Activated T-helper 1 cell treated with anti-CD3 and anti-CD28 coated beads, Interleukin-12 subunit alpha, Interleukin-12 subunit beta, Interleukin-2, Interleukin-4 antibody, amounts not matched to agents 30 ng/mL and 10 ng/mL and 1 ng/mL, durations not matched to agents 14 hours and 24 hours and 36 hours (primary cell): ENCODE results near the gene TTLL11. TPM values are rescaled to one million over a fixed set of nuclear protein-coding genes. Genes with fewer than 3 reads are reported as not detected.

Experiments
- DNase-seq: peaks from one replicate; pipeline ENCODE4 v3.0.0; 2021; ENCODE audit warnings: low spot score
- H3K27ac Mint-ChIP-seq: one replicate; pipeline ENCODE4 v1.8.0; 2021; ENCODE audit warnings: mild to moderate bottlenecking, mixed read lengths
- H3K27me3 Mint-ChIP-seq: one replicate; pipeline ENCODE4 v1.8.0; 2022; ENCODE audit warnings: mild to moderate bottlenecking, moderate library complexity, mixed read lengths; ENCODE audit not compliant: insufficient read depth
- H3K36me3 Mint-ChIP-seq: one replicate; pipeline ENCODE4 v1.8.0; 2021; ENCODE audit warnings: low read depth, mixed read lengths
- H3K4me1 Mint-ChIP-seq: one replicate; pipeline ENCODE4 v1.8.0; 2021; ENCODE audit warnings: low read depth, mixed read lengths
- H3K4me3 Mint-ChIP-seq: one replicate; pipeline ENCODE4 v1.8.0; 2021; ENCODE audit warnings: mild to moderate bottlenecking, moderate library complexity, mixed read lengths
- H3K9me3 Mint-ChIP-seq: one replicate; pipeline ENCODE4 v1.8.0; 2021; ENCODE audit warnings: mixed read lengths
- intact Hi-C: fragments of 100-400 bp; cut with micrococcal nuclease; formaldehyde crosslinking; loops from one replicate; pipeline ENCODE4 v1.15.1; 2024
- total RNA-seq: library from RNA; stranded (reverse); gene quantifications from 2 replicates; pipeline ENCODE4 v1.2.3, GENCODE V29; 2022

TTLL11 gene
- total RNA-seq, 1 donor from 2014 or later = 3.0 TPM

- no peaks in the 10 kb centered on the region for H3K9me3 Mint-ChIP-seq
- no peaks in the 10 kb centered on the region for H3K4me1 Mint-ChIP-seq
- DNase-seq = no peak
- no peaks in the 10 kb centered on the region for H3K36me3 Mint-ChIP-seq
- no peak overlapping the region for H3K4me3 Mint-ChIP-seq
- intact Hi-C loops = no loop called here
- no peak overlapping the region for H3K27ac Mint-ChIP-seq
- no peaks in the 10 kb centered on the region for H3K27me3 Mint-ChIP-seq
These were observed 56.7 kb downstream of the TTLL11 start for GRCh38 chr9:122036408-122036807.

GRCh38 chr9:122033775-122034373 is 59.2 kb downstream of the TTLL11 start:
- intact Hi-C loops = no loop called here
- Mint-ChIP-seq H3K27me3 (no peaks in the 10 kb centered on the region), H3K36me3 (no peaks in the 10 kb centered on the region), H3K9me3 (no peaks in the 10 kb centered on the region), H3K4me1 (no peaks in the 10 kb centered on the region), H3K27ac (no peak overlapping the region), H3K4me3 (no peak overlapping the region)
- no peak for DNase-seq

DNA sequence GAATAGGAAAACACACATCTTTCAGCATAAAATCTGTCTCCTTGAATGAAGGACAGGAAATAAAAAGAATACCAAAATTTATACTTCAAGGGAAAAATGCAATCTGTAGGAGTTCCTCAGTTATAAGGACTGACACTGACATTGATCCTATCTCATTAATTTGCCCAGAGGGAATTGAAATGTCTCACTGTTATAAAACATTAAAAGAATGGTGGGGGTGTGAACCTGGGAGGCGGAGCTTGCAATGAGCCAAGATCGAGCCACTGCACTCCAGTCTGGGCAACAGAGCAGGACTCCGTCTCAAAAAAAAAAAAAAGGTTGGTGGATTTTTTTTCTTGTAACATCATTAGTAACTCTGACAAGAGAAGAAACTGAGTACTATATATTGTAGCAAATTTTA is 60.8 kb downstream of the TTLL11 start:
- Mint-ChIP-seq H3K27ac (no peak overlapping the region), H3K27me3 (no peaks in the 10 kb centered on the region), H3K4me1 (no peaks in the 10 kb centered on the region), H3K9me3 (no peaks in the 10 kb centered on the region), H3K36me3 (no peaks in the 10 kb centered on the region), H3K4me3 (no peak overlapping the region)
- intact Hi-C loops = no loop called here
- DNase-seq = no peak

DNA sequence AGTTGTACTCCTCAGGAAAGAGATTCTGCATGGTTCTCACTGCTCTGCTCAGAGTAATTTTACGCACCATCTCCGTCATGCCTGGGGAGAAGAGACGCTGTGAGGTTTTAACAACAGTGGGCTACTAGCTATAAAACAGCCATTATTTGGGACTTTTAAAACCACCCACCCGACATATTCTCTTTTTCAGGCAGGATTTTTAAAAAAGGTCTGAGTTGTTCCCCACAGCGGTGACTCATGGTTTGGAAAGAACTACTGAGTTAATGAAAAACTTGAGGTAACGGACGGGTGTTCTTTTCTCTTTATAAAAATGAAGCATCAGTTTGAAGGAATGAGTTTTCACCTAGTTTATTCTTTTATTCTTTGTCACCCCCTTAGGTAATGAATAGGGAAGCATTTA is 61.3 kb downstream of the TTLL11 start:
- no peaks in the 10 kb centered on the region for H3K27me3 Mint-ChIP-seq
- H3K27ac Mint-ChIP-seq = no peak overlapping the region
- H3K4me1 Mint-ChIP-seq = no peaks in the 10 kb centered on the region
- no peaks in the 10 kb centered on the region for H3K36me3 Mint-ChIP-seq
- DNase-seq = no peak
- no peaks in the 10 kb centered on the region for H3K9me3 Mint-ChIP-seq
- intact Hi-C loops = no loop called here
- H3K4me3 Mint-ChIP-seq = no peak overlapping the region

DNA sequence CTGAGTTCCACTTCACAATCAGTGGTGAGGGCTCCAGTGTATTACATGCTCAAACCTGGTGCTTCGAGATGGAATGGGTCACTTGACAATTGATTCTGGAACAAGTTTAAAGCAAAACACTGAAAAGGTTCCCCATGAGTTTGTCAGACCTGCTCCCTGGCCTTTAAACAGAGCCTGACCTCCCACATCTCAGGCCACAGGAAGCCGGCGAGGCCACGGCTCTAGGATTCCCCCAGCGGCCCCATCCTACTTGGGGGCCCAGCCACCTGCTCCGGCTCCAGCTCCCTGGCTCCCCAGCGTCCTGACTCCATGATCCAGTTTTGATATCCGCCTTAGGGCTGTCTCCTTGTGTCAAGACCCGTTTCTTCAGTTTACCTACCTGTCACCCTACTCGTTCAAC is 62.0 kb downstream of the TTLL11 start:
- Mint-ChIP-seq H3K9me3 (no peaks in the 10 kb centered on the region), H3K27me3 (no peaks in the 10 kb centered on the region), H3K27ac (no peak overlapping the region), H3K36me3 (no peaks in the 10 kb centered on the region), H3K4me1 (no peaks in the 10 kb centered on the region), H3K4me3 (no peak overlapping the region)
- intact Hi-C loops = no loop called here
- no peak for DNase-seq

GRCh38 chr9:122030357-122030756 is 62.8 kb downstream of the TTLL11 start:
- no peak for DNase-seq
- Mint-ChIP-seq H3K27ac (no peak overlapping the region), H3K9me3 (no peaks in the 10 kb centered on the region), H3K36me3 (no peaks in the 10 kb centered on the region), H3K4me3 (no peak overlapping the region), H3K27me3 (no peaks in the 10 kb centered on the region), H3K4me1 (no peaks in the 10 kb centered on the region)
- intact Hi-C loops = no loop called here

DNA sequence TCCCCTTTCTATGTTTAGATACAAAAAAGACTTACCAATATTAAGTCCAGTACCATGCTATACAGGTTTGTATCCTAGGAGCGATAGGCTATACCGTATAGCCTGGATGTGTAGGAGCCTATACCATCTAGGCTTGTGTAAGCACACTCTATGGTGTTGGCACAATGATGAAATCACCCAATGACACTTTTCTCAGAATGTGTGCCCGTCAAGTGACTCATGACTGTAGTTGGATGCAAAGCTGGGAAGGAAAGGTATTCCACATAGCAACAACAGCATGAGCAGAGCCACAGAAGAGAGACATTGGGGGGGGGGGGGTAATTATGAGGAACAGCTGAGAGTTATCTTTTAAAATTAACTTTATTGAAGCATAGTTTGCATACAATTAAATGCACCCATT is 63.2 kb downstream of the TTLL11 start:
- intact Hi-C loops = no loop called here
- Mint-ChIP-seq H3K27ac (no peak overlapping the region), H3K9me3 (no peaks in the 10 kb centered on the region), H3K4me1 (no peaks in the 10 kb centered on the region), H3K4me3 (no peak overlapping the region), H3K27me3 (no peaks in the 10 kb centered on the region), H3K36me3 (no peaks in the 10 kb centered on the region)
- DNase-seq = no peak

DNA sequence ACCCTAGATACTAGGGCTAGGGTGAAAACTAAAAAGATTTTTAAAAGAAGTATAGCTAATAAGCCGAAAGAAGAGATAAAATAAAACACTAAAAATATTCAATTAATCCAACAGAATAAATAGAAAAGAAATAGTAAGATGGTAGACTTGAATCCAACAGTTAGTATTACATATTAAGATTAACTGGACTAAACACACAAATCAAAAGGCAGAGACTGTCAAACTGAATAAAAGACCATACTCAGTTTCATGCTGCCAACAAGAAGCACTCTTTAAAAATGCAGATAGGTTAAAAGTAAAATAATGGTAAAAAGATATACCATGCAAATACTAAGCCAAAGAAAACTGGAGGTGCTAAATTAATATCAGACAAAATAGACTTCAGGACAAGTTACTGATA is 65.0 kb downstream of the TTLL11 start:
- Mint-ChIP-seq H3K4me1 (no peaks in the 10 kb centered on the region), H3K9me3 (no peaks in the 10 kb centered on the region), H3K27ac (no peak overlapping the region), H3K4me3 (no peak overlapping the region), H3K36me3 (no peaks in the 10 kb centered on the region), H3K27me3 (peaks cover 3% of the 10 kb centered on the region)
- no peak for DNase-seq
- intact Hi-C loops = no loop called here

DNA sequence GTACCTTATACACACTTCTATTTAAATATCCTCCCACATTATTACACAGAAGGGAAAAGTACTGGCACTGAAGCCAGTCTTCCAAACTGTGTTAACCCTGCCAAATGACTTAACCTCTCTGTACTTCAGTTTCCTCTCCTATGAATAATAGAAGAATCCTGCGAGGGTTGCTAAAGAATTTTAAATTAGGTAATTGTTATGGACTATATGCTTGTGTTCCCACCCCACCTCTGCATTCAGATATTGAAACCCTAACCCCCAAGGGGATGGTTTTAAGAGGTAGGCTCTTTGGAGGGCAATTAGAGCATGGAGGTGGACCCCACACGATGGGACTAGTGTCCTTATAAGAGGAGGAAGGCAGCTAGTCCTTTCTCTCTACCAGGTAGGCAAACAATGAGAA is 72.7 kb downstream of the TTLL11 start:
- intact Hi-C loops = no loop called here
- H3K4me3 Mint-ChIP-seq = no peak overlapping the region
- H3K27ac Mint-ChIP-seq = no peak overlapping the region
- DNase-seq = no peak
- H3K36me3 Mint-ChIP-seq = no peaks in the 10 kb centered on the region
- H3K4me1 Mint-ChIP-seq = no peaks in the 10 kb centered on the region
- H3K27me3 Mint-ChIP-seq = peaks cover 9% of the 10 kb centered on the region
- H3K9me3 Mint-ChIP-seq = no peaks in the 10 kb centered on the region

DNA sequence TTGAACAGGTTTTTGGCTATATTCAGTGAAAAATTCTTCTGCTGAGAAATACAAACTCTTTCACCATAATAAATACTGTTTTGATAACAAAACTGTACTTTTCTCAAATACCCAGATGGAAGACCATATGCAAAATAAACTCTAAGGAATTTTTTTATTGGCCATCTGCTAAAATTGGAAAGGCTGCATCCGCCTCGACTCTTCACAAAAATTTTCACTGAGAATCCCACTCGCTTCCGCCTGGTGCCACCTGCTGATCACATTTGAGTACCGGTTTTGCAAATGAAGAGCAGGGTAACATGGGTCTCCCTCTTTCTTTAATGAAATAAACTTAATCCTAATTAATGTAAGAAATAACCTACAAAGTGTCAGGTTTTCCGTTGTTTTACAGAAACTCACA is 76.4 kb downstream of the TTLL11 start:
- DNase-seq = no peak
- Mint-ChIP-seq H3K4me3 (no peak overlapping the region), H3K27ac (no peak overlapping the region), H3K36me3 (no peaks in the 10 kb centered on the region), H3K27me3 (peaks cover 7% of the 10 kb centered on the region), H3K4me1 (no peaks in the 10 kb centered on the region), H3K9me3 (no peaks in the 10 kb centered on the region)
- intact Hi-C loops = no loop called here

- Mint-ChIP-seq H3K9me3 (no peaks in the 10 kb centered on the region), H3K4me1 (no peaks in the 10 kb centered on the region), H3K27me3 (peaks cover 7% of the 10 kb centered on the region), H3K4me3 (no peak overlapping the region), H3K36me3 (no peaks in the 10 kb centered on the region), H3K27ac (no peak overlapping the region)
- intact Hi-C loops = no loop called here
- DNase-seq = no peak
These were observed 76.8 kb downstream of the TTLL11 start for GRCh38 chr9:122016309-122016708.

GRCh38 chr9:122015170-122015821 is 77.8 kb downstream of the TTLL11 start:
- no peaks in the 10 kb centered on the region for H3K36me3 Mint-ChIP-seq
- no peaks in the 10 kb centered on the region for H3K4me1 Mint-ChIP-seq
- no peaks in the 10 kb centered on the region for H3K9me3 Mint-ChIP-seq
- H3K27me3 Mint-ChIP-seq = peaks cover 7% of the 10 kb centered on the region
- H3K27ac Mint-ChIP-seq = no peak overlapping the region
- intact Hi-C loops = no loop called here
- DNase-seq = no peak
- no peak overlapping the region for H3K4me3 Mint-ChIP-seq

- H3K36me3 Mint-ChIP-seq = no peaks in the 10 kb centered on the region
- H3K4me1 Mint-ChIP-seq = no peaks in the 10 kb centered on the region
- no peaks in the 10 kb centered on the region for H3K9me3 Mint-ChIP-seq
- H3K27ac Mint-ChIP-seq = no peak overlapping the region
- intact Hi-C loops = no loop called here
- H3K4me3 Mint-ChIP-seq = no peak overlapping the region
- H3K27me3 Mint-ChIP-seq = peaks cover 6% of the 10 kb centered on the region
- no peak for DNase-seq
These were observed 81.2 kb downstream of the TTLL11 start for GRCh38 chr9:122011818-122012498.
